ENCODE data around the gene MXD3. TPM values are rescaled to one million over a fixed set of nuclear protein-coding genes. Genes with fewer than 3 reads are reported as not detected.

The MXD3 gene
- total and polyA plus RNA-seq, 10 of the 15 experiments (the other 5 are each of a cell fraction or from before 2014, with no cell fraction given), result 0.24 to 29.8 (median 13.5) TPM

DNA sequence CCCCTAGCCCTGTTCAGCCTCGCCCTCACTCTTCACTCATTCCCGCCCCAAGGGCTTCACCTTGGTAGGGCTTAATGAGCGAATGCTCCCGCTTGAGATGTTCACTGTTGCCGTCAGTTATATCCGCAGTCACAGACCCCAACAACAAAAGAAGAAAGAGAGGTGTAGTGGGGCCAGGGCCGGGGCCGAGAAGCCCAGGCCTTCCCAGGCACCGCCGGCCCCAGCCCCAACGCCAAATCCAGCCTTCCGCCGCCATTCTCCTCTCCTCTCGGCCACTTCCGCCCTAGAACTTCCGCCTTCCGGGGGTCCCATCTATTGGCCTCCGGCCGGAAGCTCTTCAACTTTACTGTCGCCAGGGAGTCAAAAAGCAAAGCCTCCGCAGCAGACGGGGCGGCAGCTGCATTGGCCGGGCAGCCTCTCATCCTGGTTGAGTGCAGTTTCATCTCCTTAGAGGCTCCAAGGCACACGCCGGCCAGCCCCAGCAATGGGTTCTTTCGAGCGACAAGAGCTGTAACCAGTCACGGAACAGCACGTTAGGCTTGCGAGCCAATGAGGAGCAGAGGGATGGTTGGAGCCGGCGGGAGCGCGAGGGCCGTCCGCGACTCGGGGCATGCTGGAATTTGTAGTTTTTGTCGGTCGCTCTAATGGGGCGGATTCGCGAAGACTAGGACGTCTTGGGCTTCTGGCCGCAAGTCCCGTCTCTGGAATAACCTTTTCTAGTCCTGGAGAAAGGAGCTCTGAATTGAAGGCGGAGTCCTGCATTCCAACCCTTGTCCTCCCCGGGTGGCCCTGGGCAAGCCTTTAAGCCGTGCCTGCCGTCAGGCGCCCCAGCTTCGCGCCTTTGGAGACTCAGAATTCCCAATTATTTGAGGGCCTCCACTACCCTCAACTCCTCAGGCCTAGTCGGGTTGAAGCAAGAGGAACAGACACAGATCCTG is 40.0 kb upstream of the MXD3 start, which contains the start of gene LMAN2 (continued):
- TF ChIP-seq, protein P1, sequence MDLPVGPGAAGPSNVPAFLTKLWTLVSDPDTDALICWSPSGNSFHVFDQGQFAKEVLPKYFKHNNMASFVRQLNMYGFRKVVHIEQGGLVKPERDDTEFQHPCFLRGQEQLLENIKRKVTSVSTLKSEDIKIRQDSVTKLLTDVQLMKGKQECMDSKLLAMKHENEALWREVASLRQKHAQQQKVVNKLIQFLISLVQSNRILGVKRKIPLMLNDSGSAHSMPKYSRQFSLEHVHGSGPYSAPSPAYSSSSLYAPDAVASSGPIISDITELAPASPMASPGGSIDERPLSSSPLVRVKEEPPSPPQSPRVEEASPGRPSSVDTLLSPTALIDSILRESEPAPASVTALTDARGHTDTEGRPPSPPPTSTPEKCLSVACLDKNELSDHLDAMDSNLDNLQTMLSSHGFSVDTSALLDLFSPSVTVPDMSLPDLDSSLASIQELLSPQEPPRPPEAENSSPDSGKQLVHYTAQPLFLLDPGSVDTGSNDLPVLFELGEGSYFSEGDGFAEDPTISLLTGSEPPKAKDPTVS (IDR thresholded peaks at IDR 0.05; ENCODE audit: low read depth, low read length), result peak; percentile 64
- TF ChIP-seq DPF2 (IDR thresholded peaks at IDR 0.05), result peak; percentile 97
- no peak for TF ChIP-seq BMI1 (IDR thresholded peaks at IDR 0.05; ENCODE audit: borderline replicate concordance)
- TF ChIP-seq ZNF207 (IDR thresholded peaks at IDR 0.05; ENCODE audit: borderline replicate concordance), result peak; percentile 99
- TF ChIP-seq POLR2A (IDR thresholded peaks at IDR 0.05; ENCODE audit: low read depth, low read length), result peak; percentile 88
- TF ChIP-seq, protein P2, sequence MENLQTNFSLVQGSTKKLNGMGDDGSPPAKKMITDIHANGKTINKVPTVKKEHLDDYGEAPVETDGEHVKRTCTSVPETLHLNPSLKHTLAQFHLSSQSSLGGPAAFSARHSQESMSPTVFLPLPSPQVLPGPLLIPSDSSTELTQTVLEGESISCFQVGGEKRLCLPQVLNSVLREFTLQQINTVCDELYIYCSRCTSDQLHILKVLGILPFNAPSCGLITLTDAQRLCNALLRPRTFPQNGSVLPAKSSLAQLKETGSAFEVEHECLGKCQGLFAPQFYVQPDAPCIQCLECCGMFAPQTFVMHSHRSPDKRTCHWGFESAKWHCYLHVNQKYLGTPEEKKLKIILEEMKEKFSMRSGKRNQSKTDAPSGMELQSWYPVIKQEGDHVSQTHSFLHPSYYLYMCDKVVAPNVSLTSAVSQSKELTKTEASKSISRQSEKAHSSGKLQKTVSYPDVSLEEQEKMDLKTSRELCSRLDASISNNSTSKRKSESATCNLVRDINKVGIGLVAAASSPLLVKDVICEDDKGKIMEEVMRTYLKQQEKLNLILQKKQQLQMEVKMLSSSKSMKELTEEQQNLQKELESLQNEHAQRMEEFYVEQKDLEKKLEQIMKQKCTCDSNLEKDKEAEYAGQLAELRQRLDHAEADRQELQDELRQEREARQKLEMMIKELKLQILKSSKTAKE (IDR thresholded peaks at IDR 0.05; ENCODE audit: low read depth, poor library complexity, severe bottlenecking), result peak; percentile 84
- TF ChIP-seq POLR2AphosphoS2 (IDR thresholded peaks at IDR 0.05; ENCODE audit: low read depth, low read length), result peak; percentile 57
- TF ChIP-seq KDM1A (IDR thresholded peaks at IDR 0.05; ENCODE audit: borderline replicate concordance), result no peak
- TF ChIP-seq HDAC2 (IDR thresholded peaks at IDR 0.05), result peak; percentile 99
- TF ChIP-seq, protein P3, sequence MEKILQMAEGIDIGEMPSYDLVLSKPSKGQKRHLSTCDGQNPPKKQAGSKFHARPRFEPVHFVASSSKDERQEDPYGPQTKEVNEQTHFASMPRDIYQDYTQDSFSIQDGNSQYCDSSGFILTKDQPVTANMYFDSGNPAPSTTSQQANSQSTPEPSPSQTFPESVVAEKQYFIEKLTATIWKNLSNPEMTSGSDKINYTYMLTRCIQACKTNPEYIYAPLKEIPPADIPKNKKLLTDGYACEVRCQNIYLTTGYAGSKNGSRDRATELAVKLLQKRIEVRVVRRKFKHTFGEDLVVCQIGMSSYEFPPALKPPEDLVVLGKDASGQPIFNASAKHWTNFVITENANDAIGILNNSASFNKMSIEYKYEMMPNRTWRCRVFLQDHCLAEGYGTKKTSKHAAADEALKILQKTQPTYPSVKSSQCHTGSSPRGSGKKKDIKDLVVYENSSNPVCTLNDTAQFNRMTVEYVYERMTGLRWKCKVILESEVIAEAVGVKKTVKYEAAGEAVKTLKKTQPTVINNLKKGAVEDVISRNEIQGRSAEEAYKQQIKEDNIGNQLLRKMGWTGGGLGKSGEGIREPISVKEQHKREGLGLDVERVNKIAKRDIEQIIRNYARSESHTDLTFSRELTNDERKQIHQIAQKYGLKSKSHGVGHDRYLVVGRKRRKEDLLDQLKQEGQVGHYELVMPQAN (conservative IDR thresholded peaks at IDR 0.05), result peak; percentile 89; the same call in 1 of the 2 replicates
- TF ChIP-seq CREM (IDR thresholded peaks at IDR 0.05; ENCODE audit: low read depth), result peak; percentile 76; the same call in 1 of the 2 replicates

All from GM12878 (cell line).